Nephron progenitor cell (in vitro differentiated cells): ENCODE data around the gene SRGAP3.

ENCODE experiments used
- DNase-seq: peaks from one replicate; pipeline ENCODE4 v3.0.0; 2021
- H3K27ac Mint-ChIP-seq: 2 replicates; pipeline ENCODE4 v1.8.0; 2021; ENCODE audit warnings: mild to moderate bottlenecking, moderate library complexity, mixed read lengths
- H3K27me3 Mint-ChIP-seq: 2 replicates; pipeline ENCODE4 v1.8.0; 2021; ENCODE audit warnings: mild to moderate bottlenecking, low read depth, mixed read lengths; ENCODE audit not compliant: poor library complexity
- H3K36me3 Mint-ChIP-seq: 2 replicates; pipeline ENCODE4 v1.8.0; 2021; ENCODE audit warnings: low read depth, mixed read lengths
- H3K4me1 Mint-ChIP-seq: 2 replicates; pipeline ENCODE4 v1.8.0; 2021; ENCODE audit warnings: mixed read lengths
- H3K4me3 Mint-ChIP-seq: 2 replicates; pipeline ENCODE4 v1.8.0; 2021; ENCODE audit warnings: mild to moderate bottlenecking, moderate library complexity, mixed read lengths
- H3K9me3 Mint-ChIP-seq: 2 replicates; pipeline ENCODE4 v1.8.0; 2021; ENCODE audit warnings: mild to moderate bottlenecking, moderate library complexity, mixed read lengths
- CTCF ChIP-seq: fragments of 200-600 bp; sonication (generic); IDR thresholded peaks from 2 replicates; pipeline ENCODE4 v1.5.0; 2021; ENCODE audit warnings: antibody characterized with exemption

SRGAP3 gene

GRCh38 chr3:9036404-9037131 is 212.9 kb downstream of the SRGAP3 start:
- Mint-ChIP-seq H3K36me3 (peaks cover 16% of the 10 kb centered on the region), H3K27me3 (peaks cover 24% of the 10 kb centered on the region), H3K27ac (no peak overlapping the region), H3K9me3 (no peaks in the 10 kb centered on the region), H3K4me1 (peaks cover 18% of the 10 kb centered on the region), H3K4me3 (no peak overlapping the region)
- TF ChIP-seq CTCF: no peak
- no peak for DNase-seq

GRCh38 chr3:9035961-9036360 is 213.5 kb downstream of the SRGAP3 start:
- Mint-ChIP-seq H3K27ac (no peak overlapping the region), H3K4me3 (no peak overlapping the region), H3K36me3 (peaks cover 15% of the 10 kb centered on the region), H3K9me3 (no peaks in the 10 kb centered on the region), H3K27me3 (peaks cover 25% of the 10 kb centered on the region), H3K4me1 (peaks cover 18% of the 10 kb centered on the region)
- DNase-seq: no peak
- no peak for TF ChIP-seq CTCF

- H3K36me3 Mint-ChIP-seq: peaks cover 15% of the 10 kb centered on the region
- H3K27ac Mint-ChIP-seq: no peak overlapping the region
- H3K4me3 Mint-ChIP-seq: no peak overlapping the region
- peaks cover 18% of the 10 kb centered on the region for H3K4me1 Mint-ChIP-seq
- H3K27me3 Mint-ChIP-seq: peaks cover 29% of the 10 kb centered on the region
- TF ChIP-seq CTCF: no peak
- H3K9me3 Mint-ChIP-seq: no peaks in the 10 kb centered on the region
- no peak for DNase-seq
Observed at GRCh38 chr3:9035473-9035872, 214.0 kb downstream of the SRGAP3 start.

- no peak overlapping the region for H3K27ac Mint-ChIP-seq
- peaks cover 29% of the 10 kb centered on the region for H3K27me3 Mint-ChIP-seq
- peaks cover 15% of the 10 kb centered on the region for H3K36me3 Mint-ChIP-seq
- H3K9me3 Mint-ChIP-seq: no peaks in the 10 kb centered on the region
- no peak for DNase-seq
- peaks cover 18% of the 10 kb centered on the region for H3K4me1 Mint-ChIP-seq
- no peak for TF ChIP-seq CTCF
- H3K4me3 Mint-ChIP-seq: no peak overlapping the region
Observed at GRCh38 chr3:9033867-9034266, 215.6 kb downstream of the SRGAP3 start.

- no peak for TF ChIP-seq CTCF
- H3K27me3 Mint-ChIP-seq: peaks cover 31% of the 10 kb centered on the region
- H3K4me1 Mint-ChIP-seq: peaks cover 18% of the 10 kb centered on the region
- H3K27ac Mint-ChIP-seq: no peak overlapping the region
- H3K36me3 Mint-ChIP-seq: peaks cover 19% of the 10 kb centered on the region
- no peak for DNase-seq
- H3K4me3 Mint-ChIP-seq: no peak overlapping the region
- no peaks in the 10 kb centered on the region for H3K9me3 Mint-ChIP-seq
Observed at GRCh38 chr3:9032231-9032777, 217.1 kb downstream of the SRGAP3 start.

- Mint-ChIP-seq H3K9me3 (no peaks in the 10 kb centered on the region), H3K27ac (no peak overlapping the region), H3K36me3 (peaks cover 29% of the 10 kb centered on the region), H3K4me3 (no peak overlapping the region), H3K27me3 (peaks cover 29% of the 10 kb centered on the region), H3K4me1 (peaks cover 6% of the 10 kb centered on the region)
- TF ChIP-seq CTCF: no peak
- no peak for DNase-seq
Observed at GRCh38 chr3:9030034-9030433, 219.4 kb downstream of the SRGAP3 start.
